Measurements from ENCODE around the gene EXPH5. TPM values are rescaled to one million over a fixed set of nuclear protein-coding genes. Genes with fewer than 3 reads are reported as not detected.

Gene EXPH5
- total and polyA plus RNA-seq, 2 experiments from 2014 or later: not detected

- WGBS, 2 experiments (ENCODE audit: low coverage in 1 of 2, low lambda C conversion rate in 2 of 2, missing lambda C conversion rate in 2 of 2): 49 to 61% methylated on average over 2 of the region's 2 CpGs
- no peaks in the 10 kb centered on the region for H3K9me2 ChIP-seq (ENCODE audit: insufficient read depth)
- in situ Hi-C loops (cut with MboI): no loop called here
Observed at GRCh38 chr11:108556019-108556418, 37.5 kb downstream of the EXPH5 start.

DNA sequence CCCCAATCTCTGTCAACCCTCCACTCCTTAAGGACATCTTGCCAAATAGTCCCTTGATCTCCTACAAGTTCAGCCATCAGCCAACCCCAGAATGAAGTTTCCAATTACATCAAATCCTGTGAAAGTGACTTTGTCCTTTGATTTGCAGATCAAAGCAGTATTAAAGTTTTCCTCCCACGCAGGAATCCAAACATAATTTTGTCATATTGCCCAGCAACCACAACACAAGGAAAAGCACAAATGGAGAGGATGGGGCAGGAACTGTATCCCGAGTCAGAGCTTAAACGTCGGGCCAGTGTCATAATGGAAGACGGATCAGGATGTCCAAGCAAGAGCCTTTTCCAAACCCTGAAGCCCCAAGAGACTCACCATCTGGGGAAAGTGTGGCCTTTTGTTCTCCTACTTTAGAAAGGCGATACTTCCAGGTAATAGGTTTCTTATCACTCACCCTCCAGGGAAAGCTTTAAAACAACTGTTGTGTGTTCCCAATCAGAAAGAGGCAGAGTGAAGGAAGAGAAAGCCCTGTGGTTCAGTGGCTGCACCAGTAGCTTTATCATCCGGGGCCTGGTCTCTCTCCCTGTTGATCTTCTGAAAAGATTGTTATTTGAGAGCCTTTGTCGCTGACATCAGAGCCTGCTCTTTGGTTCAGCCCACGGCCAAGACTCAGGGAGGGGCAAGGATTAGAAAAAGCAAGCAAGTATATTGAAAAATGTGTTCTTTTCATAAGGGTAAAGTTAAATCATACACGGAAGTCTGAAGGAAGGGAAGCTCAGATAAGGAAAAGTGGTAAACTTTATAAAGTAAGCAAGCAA lies 41.7 kb downstream of the EXPH5 start:
- in situ Hi-C loops (cut with MboI): no loop called here
- peak overlapping the region; percentile 12; the same call in 1 of the 2 replicates for H2AFZ ChIP-seq
- H3K4me2 ChIP-seq (ENCODE audit: unreplicated experiment): no peak overlapping the region

More at GRCh38 chr11:108556019-108556418, 37.5 kb downstream of the EXPH5 start:
- Histone ChIP-seq H4K20me1 (ENCODE audit: insufficient read depth) (no peaks in the 10 kb centered on the region), H3K9ac (no peak overlapping the region), H3F3A (ENCODE audit: insufficient read depth) (peaks cover 26% of the 10 kb centered on the region), H3K9me3 (ENCODE audit: low read depth) (no peaks in the 10 kb centered on the region), H2AFZ (no peak overlapping the region), H3K27me3 (replicated peaks; ENCODE audit: insufficient read depth) (peaks cover 10% of the 10 kb centered on the region; the same call in 1 of the 2 replicates), H3K4me2 (ENCODE audit: unreplicated experiment) (no peak overlapping the region), H3K79me2 (ENCODE audit: insufficient read depth) (no peaks in the 10 kb centered on the region), H3K4me3 (no peak overlapping the region), H3K36me3 (ENCODE audit: low read depth) (no peaks in the 10 kb centered on the region), H3K27ac (no peak overlapping the region), H3K4me1 (ENCODE audit: insufficient read depth) (peaks cover 22% of the 10 kb centered on the region)
- TF ChIP-seq EZH2phosphoT487 (IDR thresholded peaks at IDR 0.05; ENCODE audit: insufficient read depth, low read depth) (no peak), EZH2 (IDR thresholded peaks at IDR 0.05; ENCODE audit: insufficient read depth, poor library complexity, severe bottlenecking) (no peak)
- DNase-seq: no peak

GRCh38 chr11:108549319-108549885 lies 44.2 kb downstream of the EXPH5 start:
- Histone ChIP-seq H3K4me3 (no peak overlapping the region), H3K9ac (no peak overlapping the region), H3K27ac (no peak overlapping the region), H2AFZ (no peak overlapping the region), H3K79me2 (ENCODE audit: insufficient read depth) (no peaks in the 10 kb centered on the region), H3K4me1 (ENCODE audit: insufficient read depth) (no peaks in the 10 kb centered on the region), H3K4me2 (ENCODE audit: unreplicated experiment) (no peak overlapping the region), H3F3A (ENCODE audit: insufficient read depth) (no peaks in the 10 kb centered on the region), H4K20me1 (ENCODE audit: insufficient read depth) (no peaks in the 10 kb centered on the region), H3K27me3 (replicated peaks; ENCODE audit: insufficient read depth) (peaks cover 19% of the 10 kb centered on the region; the same call in 1 of the 2 replicates), H3K36me3 (ENCODE audit: low read depth) (no peaks in the 10 kb centered on the region), H3K9me3 (ENCODE audit: low read depth) (no peaks in the 10 kb centered on the region), H3K9me2 (ENCODE audit: insufficient read depth) (no peaks in the 10 kb centered on the region)
- no peak for TF ChIP-seq EZH2 (IDR thresholded peaks at IDR 0.05; ENCODE audit: insufficient read depth, poor library complexity, severe bottlenecking)
- DNase-seq: no peak
- 29 to 43% methylated on average over 3 of the region's 3 CpGs for WGBS, 2 experiments (ENCODE audit: low coverage in 1 of 2, low lambda C conversion rate in 2 of 2, missing lambda C conversion rate in 2 of 2)
- in situ Hi-C loops (cut with MboI): no loop called here

More for the DNA sequence above, 41.7 kb downstream of the EXPH5 start:
- Histone ChIP-seq H3K27me3 (replicated peaks; ENCODE audit: insufficient read depth) (peaks cover 18% of the 10 kb centered on the region; the same call in 1 of the 2 replicates), H3K27ac (no peak overlapping the region), H3K4me3 (no peak overlapping the region), H3K9me3 (ENCODE audit: low read depth) (no peaks in the 10 kb centered on the region), H4K20me1 (ENCODE audit: insufficient read depth) (no peaks in the 10 kb centered on the region), H3K79me2 (ENCODE audit: insufficient read depth) (no peaks in the 10 kb centered on the region), H3F3A (ENCODE audit: insufficient read depth) (no peaks in the 10 kb centered on the region), H3K9ac (no peak overlapping the region), H3K36me3 (ENCODE audit: low read depth) (no peaks in the 10 kb centered on the region), H3K4me1 (ENCODE audit: insufficient read depth) (no peaks in the 10 kb centered on the region), H3K9me2 (ENCODE audit: insufficient read depth) (no peaks in the 10 kb centered on the region)
- DNase-seq: peak; percentile 39
- 20 to 22% methylated on average over 10 of the region's 10 CpGs for WGBS, 2 experiments (ENCODE audit: low coverage in 1 of 2, low lambda C conversion rate in 2 of 2, missing lambda C conversion rate in 2 of 2)
- TF ChIP-seq EZH2 (IDR thresholded peaks at IDR 0.05; ENCODE audit: insufficient read depth, poor library complexity, severe bottlenecking) (no peak), EZH2phosphoT487 (IDR thresholded peaks at IDR 0.05; ENCODE audit: insufficient read depth, low read depth) (no peak)

GRCh38 chr11:108545909-108546501 lies 47.6 kb downstream of the EXPH5 start:
- Histone ChIP-seq H3K9ac (no peak overlapping the region), H3K9me3 (ENCODE audit: low read depth) (no peaks in the 10 kb centered on the region), H3K9me2 (ENCODE audit: insufficient read depth) (no peaks in the 10 kb centered on the region), H4K20me1 (ENCODE audit: insufficient read depth) (no peaks in the 10 kb centered on the region), H3K4me2 (ENCODE audit: unreplicated experiment) (no peak overlapping the region), H3K79me2 (ENCODE audit: insufficient read depth) (no peaks in the 10 kb centered on the region), H3K4me1 (ENCODE audit: insufficient read depth) (no peaks in the 10 kb centered on the region), H3K4me3 (no peak overlapping the region), H3F3A (ENCODE audit: insufficient read depth) (no peaks in the 10 kb centered on the region), H3K27me3 (replicated peaks; ENCODE audit: insufficient read depth) (peaks cover 20% of the 10 kb centered on the region; the same call in 1 of the 2 replicates), H3K27ac (no peak overlapping the region), H3K36me3 (ENCODE audit: low read depth) (no peaks in the 10 kb centered on the region), H2AFZ (no peak overlapping the region)
- in situ Hi-C loops (cut with MboI): no loop called here
- WGBS, 2 experiments (ENCODE audit: low coverage in 1 of 2, low lambda C conversion rate in 2 of 2, missing lambda C conversion rate in 2 of 2): 67 to 75% methylated on average over 5 of the region's 5 CpGs
- TF ChIP-seq EZH2 (IDR thresholded peaks at IDR 0.05; ENCODE audit: insufficient read depth, poor library complexity, severe bottlenecking): no peak
- no peak for DNase-seq
